GM18499 (cell line): ENCODE data around the gene NDC80.
"Not testable (repeated sequence)": the region's sequence is repeated elsewhere in the genome, so short reads cannot be mapped to it uniquely, and the experiment has no call there.

Experiments
- ATAC-seq: cut with Tn5 transposase; IDR thresholded peaks from one replicate; pipeline ENCODE4 v1.9.1; 2021; ENCODE audit warnings: moderate number of reproducible peaks; ENCODE audit not compliant: insufficient read depth, unreplicated experiment

Gene NDC80

GRCh38 chr18:2617401-2617998, 46.1 kb downstream of the NDC80 start:
- ATAC-seq: no peak

- no peak for ATAC-seq
Observed at GRCh38 chr18:2618009-2618408, 46.7 kb downstream of the NDC80 start.

- no peak for ATAC-seq
Observed at GRCh38 chr18:2625217-2625616, 53.9 kb downstream of the NDC80 start.

GRCh38 chr18:2627821-2628276, 56.5 kb downstream of the NDC80 start:
- no peak for ATAC-seq

- no peak for ATAC-seq
Observed at GRCh38 chr18:2629003-2629402, 57.6 kb downstream of the NDC80 start.

- ATAC-seq: no peak
Observed at GRCh38 chr18:2635586-2635985, 64.2 kb downstream of the NDC80 start.

GRCh38 chr18:2636126-2636631, 64.8 kb downstream of the NDC80 start:
- peak; percentile 1 for ATAC-seq

- ATAC-seq: peak; percentile 67
Observed at GRCh38 chr18:2641638-2642037, 70.3 kb downstream of the NDC80 start.

- no peak for ATAC-seq
Observed at GRCh38 chr18:2642771-2643170, 71.4 kb downstream of the NDC80 start.

- ATAC-seq: no peak
Observed at GRCh38 chr18:2644535-2644934, 73.2 kb downstream of the NDC80 start.

- ATAC-seq: no peak
Observed at GRCh38 chr18:2651981-2652380, 80.6 kb downstream of the NDC80 start.

GRCh38 chr18:2653467-2653866, 82.1 kb downstream of the NDC80 start:
- no peak for ATAC-seq

- ATAC-seq: no peak
Observed at GRCh38 chr18:2654169-2654927, 83.0 kb downstream of the NDC80 start.

GRCh38 chr18:2654928-2655177, 83.5 kb downstream of the NDC80 start:
- ATAC-seq: peak; percentile 8

GRCh38 chr18:2655178-2655953, 84.0 kb downstream of the NDC80 start, which contains the start of gene SMCHD1:
Gene SMCHD1 (plus strand): TSS chr18:2655726. CDS start chr18:2656076, 350 bp downstream.
- peak; percentile 41 for ATAC-seq

GRCh38 chr18:2655954-2656236, 84.5 kb downstream of the NDC80 start:
- peak; percentile 18 for ATAC-seq

GRCh38 chr18:2656237-2656980, 85.1 kb downstream of the NDC80 start:
- ATAC-seq: no peak

- ATAC-seq: no peak
Observed at GRCh38 chr18:2656981-2657512, 85.7 kb downstream of the NDC80 start.

GRCh38 chr18:2657788-2658458, 86.6 kb downstream of the NDC80 start:
- no peak for ATAC-seq

- ATAC-seq: not testable (repeated sequence)
Observed at GRCh38 chr18:2660849-2661248, 89.5 kb downstream of the NDC80 start.
